HepG2 (cell line): Measurements from ENCODE around the gene NCAPD2. TPM values are rescaled to one million over a fixed set of nuclear protein-coding genes. Genes with fewer than 3 reads are reported as not detected.

Source experiments
- ATAC-seq: fragments of 200-7000 bp; cut with Tn5 transposase; 3 replicates; pipeline ENCODE4 v1.9.1; 2020; ENCODE audit warnings: mild to moderate bottlenecking, moderate library complexity
- BruUV-seq: library from RNA; stranded (reverse); fragments of 400-500 nt; replicated peaks from 2 replicates; lab custom pipeline; 2021; lab: Mats Ljungman, UMichigan
- CTCF ChIA-PET: fragments of 300-600 bp; formaldehyde crosslinking; extraction: SDS; loops from one replicate; lab custom pipeline; 2021; ENCODE audit warnings: low total read pairs, inconsistent platforms, low intra/inter-chr PET ratio; lab: Yijun Ruan, JAX
- POLR2A ChIA-PET: fragments of 350-600 bp; sonication (Branson Sonifier 250); formaldehyde crosslinking; loops from one replicate; lab custom pipeline; 2020; ENCODE audit warnings: antibody characterized with exemption, inconsistent platforms; lab: Yijun Ruan, JAX
- DNase-seq: peaks from one replicate; pipeline ENCODE4 v3.0.0-alpha.2; 2015; ENCODE audit warnings: low spot score
- FAIRE-seq: peaks from 3 replicates; lab custom pipeline; 2011; peaks lifted over from hg19 to GRCh38; lab: Jason Lieb, UNC
- H2AFZ ChIP-seq: one replicate; pipeline ENCODE4 v1.6.1; 2011; ENCODE audit warnings: low read length, inconsistent platforms
- H3K27ac ChIP-seq: fragments of 300-600 bp; 3 replicates; pipeline ENCODE4 v1.8.0; 2011; ENCODE audit warnings: mixed run types, mild to moderate bottlenecking, mixed read lengths, low read length, inconsistent platforms; ENCODE audit not compliant: insufficient read depth; ENCODE audit errors: extremely low read length
- H3K27me3 ChIP-seq, 2 experiments: fragments of 200-600 bp in 1 of 2; 2 replicates in 1 of 2; 3 replicates in 1 of 2; pipeline versions ENCODE4 v1.6.0 to v1.8.0; 2011; ENCODE audit warnings: low read length in 2 of 2, mild to moderate bottlenecking in 2 of 2, moderate library complexity in 2 of 2, inconsistent platforms in 1 of 2; ENCODE audit not compliant: insufficient read depth in 2 of 2, control insufficient read depth in 1 of 2
- H3K36me3 ChIP-seq, 2 experiments: fragments of 200-600 bp in 1 of 2; replicated peaks in 1 of 2; 2 replicates in 1 of 2; 3 replicates in 1 of 2; pipeline versions ENCODE4 v1.5.1 to v1.8.0; 2011; ENCODE audit warnings: low read length in 2 of 2, inconsistent platforms in 1 of 2; ENCODE audit not compliant: insufficient read depth in 2 of 2, control insufficient read depth in 1 of 2
- H3K4me1 ChIP-seq: 2 replicates; pipeline ENCODE4 v1.5.1; 2012; ENCODE audit warnings: low read length, inconsistent platforms; ENCODE audit not compliant: insufficient read depth
- H3K4me2 ChIP-seq: 2 replicates; pipeline ENCODE4 v1.6.0; 2011; ENCODE audit warnings: low read depth, low read length, inconsistent platforms
- H3K4me3 ChIP-seq, 3 experiments: fragments of 200-600 bp in 1 of 3; sonication (generic), shearing (Covaris generic) in 1 of 3; replicated peaks in 1 of 3; 2 replicates each; pipeline ENCODE4 v1.5.1; 2011 to 2016; ENCODE audit warnings: low read length in 3 of 3, inconsistent platforms in 2 of 3, low read depth in 2 of 3, mild to moderate bottlenecking in 2 of 3, control low read depth in 1 of 3, mixed read lengths in 1 of 3; ENCODE audit not compliant: insufficient read depth in 1 of 3
- H3K79me2 ChIP-seq: one replicate; pipeline ENCODE4 v1.6.1; 2011; ENCODE audit warnings: low read length, inconsistent platforms; ENCODE audit not compliant: insufficient read depth
- H3K9ac ChIP-seq: 2 replicates; pipeline ENCODE4 v1.6.0; 2011; ENCODE audit warnings: mild to moderate bottlenecking, low read depth, low read length, inconsistent platforms; ENCODE audit not compliant: insufficient read depth
- H3K9me3 ChIP-seq: 2 replicates; pipeline ENCODE4 v1.5.1; 2012; ENCODE audit warnings: mild to moderate bottlenecking, low read length
- H4K20me1 ChIP-seq: 2 replicates; pipeline ENCODE4 v1.6.0; 2011; ENCODE audit warnings: inconsistent platforms, mild to moderate bottlenecking, low read length, moderate library complexity; ENCODE audit not compliant: insufficient read depth
- AGO2 ChIP-seq: fragments of 200-400 bp; formaldehyde crosslinking; optimal IDR thresholded peaks from 2 replicates; pipeline ENCODE3; 2017; ENCODE audit warnings: mild to moderate bottlenecking, low read depth, low read length, moderate library complexity
- HOXD1 ChIP-seq: sonication (generic); formaldehyde crosslinking; IDR thresholded peaks from 2 replicates; pipeline ENCODE4 v1.5.0; 2020; ENCODE audit warnings: missing genetic modification reagents
- POLR2A ChIP-seq, 2 experiments: IDR thresholded peaks; 2 replicates each; pipeline ENCODE4 v1.6.1; 2011; ENCODE audit warnings: low read depth in 2 of 2, low read length in 2 of 2, mild to moderate bottlenecking in 1 of 2, moderate library complexity in 1 of 2; ENCODE audit not compliant: insufficient read depth in 1 of 2
- RBFOX2 ChIP-seq: fragments of 200-400 bp; formaldehyde crosslinking; IDR thresholded peaks from 2 replicates; pipeline ENCODE4 v1.6.1; 2017; ENCODE audit warnings: low read depth, mild to moderate bottlenecking, low read length
- RBM22 ChIP-seq: fragments of 200-400 bp; formaldehyde crosslinking; optimal IDR thresholded peaks from 2 replicates; pipeline ENCODE3; 2017; ENCODE audit warnings: mild to moderate bottlenecking, low read length, moderate library complexity
- ZNF776 ChIP-seq: sonication (generic); formaldehyde crosslinking; IDR thresholded peaks from 2 replicates; pipeline ENCODE4 v1.4.0; 2020; ENCODE audit warnings: mild to moderate bottlenecking, missing genetic modification reagents
- WGBS: methylation state at CpG from one replicate; pipeline ENCODE4 v1.1.6; 2017; ENCODE audit warnings: low lambda C conversion rate; 5-methylcytosine and 5-hydroxymethylcytosine counted together
- in situ Hi-C: cut with HindIII; loops from 2 replicates; pipeline ENCODE4 v1.10.0; 2017; ENCODE audit warnings: low pct_unique_long_range_greater_than_20kb; ENCODE audit not compliant: extremely low pct_ligation_motif_present
- intact Hi-C: fragments of 100-400 bp; cut with micrococcal nuclease; formaldehyde crosslinking; loops from one replicate; pipeline ENCODE4 v1.10.0; 2022; ENCODE audit not compliant: unreplicated experiment
- polyA plus RNA-seq, 8 experiments: library from polyadenylated mRNA; depleted of rRNA in 3 of 8; stranded (reverse) in 7 of 8; unstranded in 1 of 8; fragments of >200 nt; fragmentation: Illumina TruSeq in 4 of 8; extraction: Trizol in 4 of 8; gene quantifications; 2 replicates each; pipeline versions ENCODE4 v1.2.1 to v1.2.3, GENCODE V29; 2011 to 2016; ENCODE audit warnings: low read depth in 4 of 8, missing spikeins in 1 of 8, mixed read lengths in 1 of 8; ENCODE audit not compliant: insufficient read depth in 1 of 8
- total RNA-seq, 5 experiments: library from RNA; depleted of rRNA; stranded (reverse); fragments of >200 nt; fragmentation: Illumina TruSeq; extraction: Trizol; gene quantifications; 2 replicates each; pipeline ENCODE4 v1.2.3, GENCODE V29; 2016; ENCODE audit warnings: low read depth in 1 of 5

NCAPD2 gene
- total and polyA plus RNA-seq, 2 of the 13 experiments (the other 11 are each of a cell fraction or from before 2014, with no cell fraction given), result 51.1 to 65.6 TPM

GRCh38 chr12:6569312-6569711, 75.4 kb downstream of the NCAPD2 start:
- Histone ChIP-seq H3K9ac (no peak overlapping the region), H3K27ac (peak overlapping the region; percentile 46), H3K4me2 (peak overlapping the region; percentile 81; the same call in 1 of the 2 replicates), H3K79me2 (peaks cover 25% of the 10 kb centered on the region), H2AFZ (no peak overlapping the region), H3K4me1 (peaks cover 38% of the 10 kb centered on the region), H3K9me3 (no peaks in the 10 kb centered on the region), H3K27me3 (no peaks in the 10 kb centered on the region), H3K4me3 (no peak overlapping the region), H4K20me1 (no peaks in the 10 kb centered on the region; the same call in 1 of the 2 replicates), H3K36me3 (peaks cover 12 to 44% of the 10 kb centered on the region in 2 experiments)
- 90% methylated on average over 12 of the region's 12 CpGs for WGBS
- POLR2A ChIA-PET, result interaction anchor here (1.2 to 1.6 kb wide), 2 partner anchors 13 to 35 kb away, joined by 4 to 7 read pairs; partner anchors contain the start of genes GAPDH and IFFO1
- in situ Hi-C loops, result no loop called here
- BruUV-seq, result no TSS peak
- intact Hi-C loops, result loop anchor here (2.0 kb wide), 1 partner anchor 37 kb away; the partner anchor contains the start of gene CHD4
- TF ChIP-seq AGO2 (peak; percentile 42), POLR2A (IDR thresholded peaks at IDR 0.05; ENCODE audit: insufficient read depth in 1 of 2, low read depth in 2 of 2, low read length in 2 of 2) (0 out of 4 replicates have a peak, but pooled peaks of 1 of the 2 experiments have one; percentile 3), HOXD1 (no peak), RBM22 (peak; percentile 18)
- CTCF ChIA-PET, result interaction anchor here (0.7 to 1.3 kb wide), 2 partner anchors 37 to 45 kb away, joined by 3 read pairs; no protein-coding TSS in a partner anchor
- DNase-seq (no peak), ATAC-seq (no peak), FAIRE-seq (no peak)

GRCh38 chr12:6569786-6570185, 75.9 kb downstream of the NCAPD2 start:
- Histone ChIP-seq H3K9me3 (no peaks in the 10 kb centered on the region), H3K4me1 (peaks cover 38% of the 10 kb centered on the region), H3K4me3 (no peak overlapping the region), H3K79me2 (peaks cover 25% of the 10 kb centered on the region), H3K4me2 (no peak overlapping the region), H2AFZ (no peak overlapping the region), H3K27ac (peak overlapping the region; percentile 46), H3K9ac (no peak overlapping the region), H3K27me3 (no peaks in the 10 kb centered on the region), H3K36me3 (peaks cover 15 to 46% of the 10 kb centered on the region in 2 experiments), H4K20me1 (no peaks in the 10 kb centered on the region; the same call in 1 of the 2 replicates)
- no peak for FAIRE-seq
- in situ Hi-C loops (no loop called here), intact Hi-C loops (loop anchor here (2.0 kb wide), 1 partner anchor 37 kb away; the partner anchor contains the start of gene CHD4)
- TF ChIP-seq RBFOX2 (0 out of 2 replicates have a peak, but pooled peaks have one; percentile 20), ZNF776 (CRISPR knock-in tag) (no peak)
- ATAC-seq, result no peak
- WGBS, result 95% methylated on average over 4 of the region's 7 CpGs
- ChIA-PET CTCF (interaction anchor here (0.7 kb wide), 1 partner anchor 37 kb away, joined by 3 read pairs; no protein-coding TSS in a partner anchor), POLR2A (no interaction called here)
- BruUV-seq, result no TSS peak
- DNase-seq, result no peak
